Stimulated activated CD8-positive, alpha-beta memory T cell treated with anti-CD3 and anti-CD28 coated beads, Interleukin-12 subunit alpha, Interleukin-12 subunit beta, amount 100 ng/mL, for 4 hours (primary cell): ENCODE results near the gene TNS1.

Experiments used
- DNase-seq: peaks from one replicate; pipeline ENCODE4 v3.0.0-alpha.2; 2020; ENCODE audit warnings: low read depth

TNS1 gene

GRCh38 chr2:217980036-217980435 is 22.8 kb downstream of the TNS1 start:
- DNase-seq: no peak

GRCh38 chr2:217979151-217979811 is 23.5 kb downstream of the TNS1 start:
- DNase-seq: no peak

GRCh38 chr2:217978536-217979150 is 24.2 kb downstream of the TNS1 start:
- no peak for DNase-seq

GRCh38 chr2:217977840-217978535 is 24.8 kb downstream of the TNS1 start:
- DNase-seq: no peak

- no peak for DNase-seq
Measured at GRCh38 chr2:217976301-217976700, 26.5 kb downstream of the TNS1 start.

GRCh38 chr2:217975626-217976025 is 27.2 kb downstream of the TNS1 start:
- DNase-seq: no peak

- DNase-seq: no peak
Measured at GRCh38 chr2:217974389-217975005, 28.3 kb downstream of the TNS1 start.

GRCh38 chr2:217973008-217973787 is 29.6 kb downstream of the TNS1 start:
- DNase-seq: no peak

- no peak for DNase-seq
Measured at GRCh38 chr2:217972490-217972889, 30.3 kb downstream of the TNS1 start.

- no peak for DNase-seq
Measured at GRCh38 chr2:217972037-217972436, 30.8 kb downstream of the TNS1 start.

GRCh38 chr2:217971166-217971565 is 31.6 kb downstream of the TNS1 start:
- DNase-seq: no peak

GRCh38 chr2:217970206-217970605 is 32.6 kb downstream of the TNS1 start:
- DNase-seq: no peak

GRCh38 chr2:217969588-217969987 is 33.2 kb downstream of the TNS1 start:
- DNase-seq: no peak

- no peak for DNase-seq
Measured at GRCh38 chr2:217968023-217968422, 34.8 kb downstream of the TNS1 start.

- DNase-seq: no peak
Measured at GRCh38 chr2:217966423-217967070, 36.2 kb downstream of the TNS1 start.

- DNase-seq: no peak
Measured at GRCh38 chr2:217964275-217965161, 38.3 kb downstream of the TNS1 start.

GRCh38 chr2:217960351-217960750 is 42.4 kb downstream of the TNS1 start:
- DNase-seq: no peak

- no peak for DNase-seq
Measured at GRCh38 chr2:217959723-217960122, 43.1 kb downstream of the TNS1 start.

GRCh38 chr2:217958884-217959225 is 43.9 kb downstream of the TNS1 start:
- no peak for DNase-seq

- DNase-seq: no peak
Measured at GRCh38 chr2:217958206-217958883, 44.5 kb downstream of the TNS1 start.
